ENCODE data around the gene PMS2. TPM values are rescaled to one million over a fixed set of nuclear protein-coding genes. Genes with fewer than 3 reads are reported as not detected.

The PMS2 gene
- polyA plus RNA-seq, 1 experiment = 12.9 TPM

DNA sequence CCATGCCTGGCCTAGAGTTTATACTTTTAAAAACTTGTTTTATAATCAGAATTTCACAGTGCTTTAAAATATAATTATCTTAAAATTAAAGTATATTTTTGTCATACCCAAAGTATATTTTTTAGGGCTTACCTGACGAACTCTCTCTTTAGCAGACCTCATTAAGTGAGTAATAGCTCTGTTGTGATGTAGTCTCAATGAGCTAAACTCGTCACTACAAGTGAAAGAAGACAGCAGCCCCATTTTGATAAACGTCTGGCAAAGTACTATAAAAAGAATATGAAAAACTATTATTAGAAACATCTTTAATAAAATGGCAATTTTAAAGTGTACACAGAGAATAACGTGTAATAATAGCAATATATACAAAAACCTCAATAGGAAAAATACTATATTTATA lies 40.9 kb upstream of the PMS2 start:
- POLR2A ChIA-PET = no interaction called here
- no peak overlapping the region for H3K27ac ChIP-seq (ENCODE audit: low read depth, low read length)

DNA sequence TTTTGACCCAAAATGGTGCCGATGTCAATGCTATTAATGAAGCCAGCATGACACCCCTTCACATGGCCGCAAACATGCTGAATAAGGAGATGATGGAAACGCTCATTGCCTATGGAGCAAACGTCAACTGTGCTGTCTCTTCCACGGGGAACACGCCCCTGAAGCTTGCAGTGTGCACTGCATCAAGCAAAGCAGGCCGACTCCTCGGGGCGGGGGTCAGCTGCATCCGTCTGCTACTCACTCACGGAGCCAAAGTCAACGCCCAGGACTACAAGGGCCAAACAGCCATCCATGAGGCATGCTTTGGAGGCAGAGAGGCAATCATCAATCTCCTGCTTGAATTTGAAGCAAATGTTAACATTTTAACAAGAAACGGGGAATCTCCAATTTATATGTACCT lies 26.8 kb upstream of the PMS2 start:
- H3K27ac ChIP-seq (ENCODE audit: low read depth, low read length) = no peak overlapping the region
- no peak overlapping the region for H3K4me3 ChIP-seq (ENCODE audit: low read depth, low read length)
- TF ChIP-seq CTCF (IDR thresholded peaks at IDR 0.05; ENCODE audit: low read depth, low read length) = no peak
- ChIA-PET CTCF (no interaction called here), POLR2A (no interaction called here)
- no peaks in the 10 kb centered on the region for H3K9me3 ChIP-seq (ENCODE audit: control insufficient read depth, insufficient read depth, low read length)
- DNase-seq (ENCODE audit: low read depth, low spot score) = no peak
- no peaks in the 10 kb centered on the region for H3K27me3 ChIP-seq (ENCODE audit: control insufficient read depth, insufficient read depth, low read length)

More for the DNA sequence above, 40.9 kb upstream of the PMS2 start:
- TF ChIP-seq CTCF (IDR thresholded peaks at IDR 0.05; ENCODE audit: low read depth, low read length) = no peak
- Histone ChIP-seq H3K4me3 (ENCODE audit: low read depth, low read length) (no peak overlapping the region), H3K27me3 (ENCODE audit: control insufficient read depth, insufficient read depth, low read length) (no peaks in the 10 kb centered on the region), H3K9me3 (ENCODE audit: control insufficient read depth, insufficient read depth, low read length) (no peaks in the 10 kb centered on the region)
- DNase-seq (ENCODE audit: low read depth, low spot score) = no peak
- CTCF ChIA-PET = interaction anchor here (0.5 to 1.1 kb wide), 2 partner anchors 53 to 262 kb away, joined by 3 read pairs; no protein-coding TSS in a partner anchor

DNA sequence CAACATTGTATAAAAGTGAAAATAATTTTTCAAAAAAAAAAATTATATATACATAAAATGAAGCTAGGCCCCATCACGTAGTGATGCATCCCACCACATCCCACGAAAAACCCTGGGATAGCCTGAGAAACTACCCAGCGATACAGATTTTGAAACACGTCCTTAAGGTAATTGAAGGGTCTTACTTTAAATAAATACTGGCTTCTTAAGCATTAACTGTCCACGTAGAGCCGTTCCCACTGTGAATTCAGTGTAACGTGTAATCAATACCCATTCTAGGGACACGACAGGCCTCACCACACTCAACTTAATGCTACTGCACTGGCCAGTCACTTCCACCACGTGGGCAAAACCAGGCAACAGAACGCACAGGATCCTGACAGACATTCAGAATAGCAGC lies 26.3 kb upstream of the PMS2 start:
- TF ChIP-seq CTCF (IDR thresholded peaks at IDR 0.05; ENCODE audit: low read depth, low read length) = no peak
- H3K9me3 ChIP-seq (ENCODE audit: control insufficient read depth, insufficient read depth, low read length) = no peaks in the 10 kb centered on the region
- no peaks in the 10 kb centered on the region for H3K27me3 ChIP-seq (ENCODE audit: control insufficient read depth, insufficient read depth, low read length)
- ChIA-PET POLR2A (interaction anchor here (0.5 kb wide), 1 partner anchor 16 kb away, joined by 3 read pairs; no protein-coding TSS in a partner anchor), CTCF (no interaction called here)
- H3K27ac ChIP-seq (ENCODE audit: low read depth, low read length) = no peak overlapping the region
- no peak overlapping the region for H3K4me3 ChIP-seq (ENCODE audit: low read depth, low read length)
- DNase-seq (ENCODE audit: low read depth, low spot score) = no peak

DNA sequence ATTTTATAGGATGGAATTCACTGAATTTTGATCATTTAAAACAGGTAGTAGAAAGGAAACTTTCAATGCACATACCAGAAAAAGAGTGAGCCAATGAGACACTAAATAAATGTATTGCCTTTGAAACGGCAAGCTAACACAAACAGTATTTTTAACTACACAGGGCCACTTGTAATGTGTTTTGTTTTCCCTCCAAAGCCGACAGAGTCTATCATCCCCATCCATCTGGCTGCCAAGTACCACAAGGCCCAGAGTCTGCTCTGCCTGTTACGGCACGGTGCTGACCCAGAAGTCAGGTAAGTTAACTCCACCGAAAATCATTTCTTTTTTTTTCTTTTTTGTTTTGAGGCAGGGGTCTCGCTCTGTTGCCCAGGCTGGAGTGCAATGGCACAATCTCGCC lies 23.8 kb upstream of the PMS2 start:
- Histone ChIP-seq H3K4me3 (ENCODE audit: low read depth, low read length) (no peak overlapping the region), H3K27ac (ENCODE audit: low read depth, low read length) (no peak overlapping the region), H3K9me3 (ENCODE audit: control insufficient read depth, insufficient read depth, low read length) (no peaks in the 10 kb centered on the region), H3K27me3 (ENCODE audit: control insufficient read depth, insufficient read depth, low read length) (no peaks in the 10 kb centered on the region)
- DNase-seq (ENCODE audit: low read depth, low spot score) = no peak
- ChIA-PET CTCF (no interaction called here), POLR2A (no interaction called here)
- no peak for TF ChIP-seq CTCF (IDR thresholded peaks at IDR 0.05; ENCODE audit: low read depth, low read length)

DNA sequence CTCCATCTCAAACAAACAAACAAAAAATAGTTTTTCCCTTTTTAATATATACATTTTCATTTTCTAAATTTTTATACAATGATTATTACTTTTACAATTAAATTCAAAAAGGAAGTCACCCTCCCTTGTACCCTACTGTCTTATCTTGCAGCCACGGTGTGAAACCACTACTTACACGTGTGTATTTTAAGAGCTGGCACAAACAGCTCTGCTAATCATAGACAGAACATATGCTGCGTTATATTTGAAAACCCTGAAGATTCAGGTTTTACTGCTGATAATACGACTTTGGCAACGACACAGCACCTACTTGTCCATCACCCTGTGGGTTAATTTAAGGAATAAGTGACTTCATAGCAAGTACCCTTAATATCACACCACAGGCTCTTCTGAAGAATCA lies 23.3 kb upstream of the PMS2 start:
- Histone ChIP-seq H3K27ac (ENCODE audit: low read depth, low read length) (no peak overlapping the region), H3K27me3 (ENCODE audit: control insufficient read depth, insufficient read depth, low read length) (no peaks in the 10 kb centered on the region), H3K9me3 (ENCODE audit: control insufficient read depth, insufficient read depth, low read length) (no peaks in the 10 kb centered on the region), H3K4me3 (ENCODE audit: low read depth, low read length) (no peak overlapping the region)
- ChIA-PET CTCF (interaction anchor here (2.0 kb wide), 1 partner anchor 35 kb away, joined by 7 read pairs; no protein-coding TSS in a partner anchor), POLR2A (no interaction called here)
- no peak for DNase-seq (ENCODE audit: low read depth, low spot score)
- no peak for TF ChIP-seq CTCF (IDR thresholded peaks at IDR 0.05; ENCODE audit: low read depth, low read length)
